Measurements from ENCODE around the gene COMT.
A peak's percentile ranks its signal among the peaks of the same experiment; 100 is the strongest.

Gene COMT

GRCh38 chr22:19958083-19959042, 16.8 kb downstream of the COMT start:
- DNase-seq, result no peak

DNA sequence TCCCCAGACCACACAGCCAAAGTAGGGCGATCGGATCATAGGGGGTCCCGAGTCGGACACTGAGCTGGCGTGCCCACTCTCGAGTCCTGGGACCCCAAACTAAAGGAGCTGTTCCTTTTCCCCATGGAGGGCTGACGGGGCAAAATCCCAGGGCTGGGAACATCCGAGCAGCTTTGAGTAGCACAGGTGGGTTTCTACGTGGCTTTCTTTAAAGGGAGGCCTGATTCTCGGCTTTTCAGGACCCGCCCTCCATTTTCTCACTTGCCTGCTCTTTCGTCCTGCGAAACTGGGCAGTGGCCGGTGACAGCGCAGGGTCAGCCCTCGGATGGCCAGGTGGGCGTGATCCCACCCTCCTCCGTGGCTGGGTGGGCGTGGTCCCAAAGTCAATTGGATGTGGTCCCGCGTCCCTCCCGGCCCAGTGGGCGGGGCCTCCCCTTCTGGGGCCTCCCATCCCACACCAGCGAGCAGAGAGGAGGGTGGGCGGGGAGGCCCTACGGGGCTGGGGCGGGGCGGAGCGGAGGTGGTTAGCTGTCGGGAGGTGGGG, 17.5 kb downstream of the COMT start:
- DNase-seq, result no peak

DNA sequence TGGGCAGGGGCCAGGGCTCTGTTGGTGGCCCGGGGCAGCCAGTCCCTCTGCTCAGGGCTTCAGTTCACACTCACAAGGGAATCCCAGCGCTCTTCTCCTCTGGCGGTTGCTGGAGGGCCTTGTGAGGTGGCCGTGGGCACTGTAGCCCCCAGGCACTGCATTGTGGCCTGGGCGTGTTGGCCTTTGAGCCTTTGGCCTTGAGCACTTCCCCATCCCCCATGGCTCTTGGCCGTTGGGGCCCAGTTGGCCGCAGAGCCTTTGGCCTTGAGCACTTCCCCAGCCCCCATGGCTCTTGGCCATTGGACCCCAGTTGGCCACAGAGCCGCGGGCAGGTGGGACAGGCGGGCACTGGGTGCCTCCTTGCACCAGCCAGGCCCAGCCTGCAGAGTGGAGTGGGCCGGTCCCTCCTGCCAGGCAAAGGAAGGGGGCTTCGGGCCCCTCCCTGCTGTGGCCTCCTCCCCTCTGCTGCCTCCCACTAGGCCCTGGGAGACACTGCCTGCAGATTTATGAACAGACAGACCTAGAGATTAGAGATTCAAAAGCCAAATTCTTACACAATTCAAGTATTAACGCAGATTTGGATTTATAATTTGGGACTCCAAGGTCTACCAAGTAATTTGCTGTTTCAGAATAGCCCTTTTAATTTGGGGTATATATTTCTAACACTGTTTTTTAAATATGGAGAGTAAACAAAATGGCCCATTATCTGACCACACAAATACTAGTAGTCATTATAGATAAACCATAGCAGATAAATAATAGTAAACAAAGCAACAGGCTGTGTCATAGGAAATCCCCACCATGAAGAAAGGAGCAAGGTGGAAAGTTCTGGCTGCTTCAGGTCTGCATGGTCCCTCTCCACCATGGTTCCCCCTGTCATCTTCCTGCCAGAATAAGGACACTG, 18.3 kb downstream of the COMT start:
- DNase-seq, result no peak

DNA sequence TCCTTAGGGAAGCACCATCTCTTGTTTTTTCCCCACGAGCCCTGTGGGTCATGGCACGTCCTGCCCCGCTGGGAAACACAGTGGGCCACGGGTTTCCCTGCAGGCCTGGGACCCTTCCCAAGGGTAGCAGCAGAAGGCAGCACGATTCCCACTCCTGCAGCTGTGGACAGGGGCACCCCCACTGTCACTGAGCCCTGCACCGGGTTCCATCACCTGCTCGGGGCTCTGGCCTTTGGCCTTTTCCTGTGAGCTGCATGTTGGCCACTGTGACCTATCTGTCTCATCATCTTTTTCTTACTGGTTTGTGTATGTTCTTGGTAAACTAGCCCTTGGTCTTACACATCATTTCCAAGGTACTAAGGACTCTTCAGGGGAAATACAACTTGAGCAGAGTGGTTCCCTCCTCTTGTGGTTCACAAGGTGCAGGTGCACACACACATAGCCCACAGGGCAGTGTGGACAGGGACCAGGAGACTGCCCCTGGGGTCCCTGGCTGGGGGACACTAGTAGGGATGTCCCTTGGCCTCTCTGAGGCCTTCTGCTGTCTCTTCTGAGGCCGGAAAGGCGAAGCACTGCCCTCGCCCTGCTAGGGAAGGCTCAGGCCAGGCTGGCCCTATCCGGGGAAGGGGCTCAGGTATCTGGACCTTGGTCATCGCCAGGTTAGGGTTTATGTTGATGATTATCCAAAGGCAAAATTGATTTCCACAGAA, 19.1 kb downstream of the COMT start:
- DNase-seq, result no peak

DNA sequence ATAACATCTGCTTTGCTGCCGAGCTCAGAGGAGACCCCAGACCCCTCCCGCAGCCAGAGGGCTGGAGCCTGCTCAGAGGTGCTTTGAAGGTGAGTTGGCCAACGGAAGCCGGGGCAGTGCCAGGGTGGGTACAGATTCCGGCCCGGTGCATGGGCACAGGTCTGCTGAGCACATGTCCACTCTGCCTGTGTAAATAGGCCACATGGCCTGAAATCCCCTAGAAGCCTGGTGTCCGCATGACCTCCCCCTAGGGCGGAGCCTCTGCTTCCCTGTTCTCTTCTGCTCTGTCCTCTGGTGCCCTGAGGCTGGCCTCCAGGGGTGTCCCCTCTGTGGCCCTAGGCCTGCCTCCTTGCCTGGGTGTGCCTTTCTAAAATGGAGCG, 19.6 kb downstream of the COMT start:
- DNase-seq, result no peak

- DNase-seq, result no peak
Observed at GRCh38 chr22:19961868-19962245, 20.3 kb downstream of the COMT start.

DNA sequence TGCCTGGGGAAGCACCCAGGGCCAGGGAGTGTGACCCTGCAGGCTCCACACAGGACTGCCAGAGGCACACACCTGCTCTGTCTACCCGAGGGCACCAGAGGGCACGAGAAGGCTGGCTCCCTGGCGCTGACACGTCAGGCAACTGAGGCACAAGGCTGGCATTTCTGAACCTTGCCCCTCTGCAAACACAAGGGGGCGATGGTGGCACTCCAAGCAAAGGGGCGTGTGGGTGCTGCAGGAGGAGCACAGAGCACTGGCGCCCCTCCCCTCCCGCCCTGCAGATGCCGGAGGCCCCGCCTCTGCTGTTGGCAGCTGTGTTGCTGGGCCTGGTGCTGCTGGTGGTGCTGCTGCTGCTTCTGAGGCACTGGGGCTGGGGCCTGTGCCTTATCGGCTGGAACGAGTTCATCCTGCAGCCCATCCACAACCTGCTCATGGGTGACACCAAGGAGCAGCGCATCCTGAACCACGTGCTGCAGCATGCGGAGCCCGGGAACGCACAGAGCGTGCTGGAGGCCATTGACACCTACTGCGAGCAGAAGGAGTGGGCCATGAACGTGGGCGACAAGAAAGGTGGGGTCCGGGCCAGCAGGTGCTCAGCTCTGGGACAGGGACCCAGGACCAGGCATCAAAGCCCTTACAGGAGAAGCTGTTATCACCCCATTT, 20.8 kb downstream of the COMT start:
- peak; percentile 45 for DNase-seq

DNA sequence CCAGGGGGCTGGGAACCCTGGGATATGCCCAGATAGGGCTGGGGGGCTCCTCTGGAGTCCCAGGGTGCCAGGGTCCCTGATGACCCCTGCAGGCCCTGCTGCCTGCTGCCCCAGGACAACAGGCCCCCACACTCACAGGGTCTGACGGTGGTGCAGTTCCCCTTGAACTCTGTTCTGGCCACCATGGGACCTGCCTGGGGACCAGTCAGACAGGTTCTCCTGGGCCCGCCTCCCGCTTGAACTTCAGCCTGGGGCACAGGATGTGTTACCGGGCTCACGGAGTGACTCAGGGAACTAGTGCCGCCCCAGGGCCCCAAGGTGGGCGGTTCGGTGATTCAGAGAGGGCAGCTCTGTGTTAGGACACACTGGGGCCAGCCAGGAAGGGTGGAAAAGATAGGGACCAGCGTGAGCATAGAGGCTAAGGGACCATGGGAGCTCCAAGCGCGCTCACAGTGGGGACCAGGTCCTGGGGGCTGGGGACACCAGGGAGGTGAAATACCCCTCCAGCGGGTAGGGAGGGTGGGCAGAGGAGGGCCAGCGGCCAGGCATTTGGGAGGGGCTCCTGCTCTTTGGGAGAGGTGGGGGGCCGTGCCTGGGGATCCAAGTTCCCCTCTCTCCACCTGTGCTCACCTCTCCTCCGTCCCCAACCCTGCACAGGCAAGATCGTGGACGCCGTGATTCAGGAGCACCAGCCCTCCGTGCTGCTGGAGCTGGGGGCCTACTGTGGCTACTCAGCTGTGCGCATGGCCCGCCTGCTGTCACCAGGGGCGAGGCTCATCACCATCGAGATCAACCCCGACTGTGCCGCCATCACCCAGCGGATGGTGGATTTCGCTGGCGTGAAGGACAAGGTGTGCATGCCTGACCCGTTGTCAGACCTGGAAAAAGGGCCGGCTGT, 21.6 kb downstream of the COMT start:
- DNase-seq, result no peak

DNA sequence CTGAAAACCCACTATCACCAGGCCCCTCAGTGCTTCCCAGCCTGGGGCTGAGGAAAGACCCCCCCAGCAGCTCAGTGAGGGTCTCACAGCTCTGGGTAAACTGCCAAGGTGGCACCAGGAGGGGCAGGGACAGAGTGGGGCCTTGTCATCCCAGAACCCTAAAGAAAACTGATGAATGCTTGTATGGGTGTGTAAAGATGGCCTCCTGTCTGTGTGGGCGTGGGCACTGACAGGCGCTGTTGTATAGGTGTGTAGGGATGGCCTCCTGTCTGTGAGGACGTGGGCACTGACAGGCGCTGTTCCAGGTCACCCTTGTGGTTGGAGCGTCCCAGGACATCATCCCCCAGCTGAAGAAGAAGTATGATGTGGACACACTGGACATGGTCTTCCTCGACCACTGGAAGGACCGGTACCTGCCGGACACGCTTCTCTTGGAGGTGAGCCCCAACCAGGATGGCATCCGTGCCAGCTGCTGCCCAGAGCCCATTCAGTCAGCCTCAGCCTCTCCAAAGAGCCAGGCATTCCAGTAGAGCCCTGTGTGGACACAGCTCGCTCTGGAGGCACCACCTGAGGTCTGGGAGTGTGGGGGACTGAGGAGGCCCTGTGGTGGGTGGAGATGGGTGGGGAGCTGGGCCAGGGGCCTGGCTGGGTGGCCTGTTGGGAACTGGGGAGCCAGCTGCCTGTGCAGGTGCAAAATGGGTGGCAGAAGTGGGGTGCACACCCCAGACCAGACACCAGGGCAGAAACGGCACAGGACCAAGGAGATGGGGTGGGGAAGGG, 22.5 kb downstream of the COMT start:
- DNase-seq, result no peak

DNA sequence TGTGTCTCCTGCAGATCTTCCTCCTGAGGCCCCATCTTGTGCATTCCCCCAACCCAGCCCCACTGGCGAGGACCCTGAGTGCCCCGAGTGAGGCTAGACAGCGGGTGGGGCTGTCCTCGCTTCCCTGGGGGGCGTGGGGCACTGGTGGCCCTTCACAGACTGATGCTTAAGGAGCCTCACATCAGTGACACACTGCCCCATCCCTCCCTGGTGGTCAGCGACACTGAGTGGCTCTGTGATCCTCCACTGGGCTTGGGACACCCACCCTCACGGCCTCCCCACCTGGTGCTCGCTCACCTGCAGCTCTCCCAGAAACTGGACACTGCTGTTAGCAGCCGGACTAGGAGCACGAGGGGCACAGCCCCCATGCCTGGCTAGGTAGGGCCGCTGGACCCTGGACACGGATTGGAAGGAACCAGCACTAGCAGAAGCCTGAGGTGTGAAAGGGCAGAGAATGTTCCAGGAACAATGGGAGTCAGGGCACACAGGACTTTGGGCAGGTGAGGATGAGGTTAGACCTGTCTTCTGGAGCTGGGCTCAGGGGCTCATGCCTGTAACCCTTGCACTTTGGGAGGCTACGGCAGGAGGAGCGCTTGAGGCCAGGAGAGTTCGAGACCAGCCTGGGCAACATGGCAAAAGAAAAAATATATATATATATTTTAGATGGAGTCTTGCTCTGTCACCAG, 23.3 kb downstream of the COMT start:
- no peak for DNase-seq

DNA sequence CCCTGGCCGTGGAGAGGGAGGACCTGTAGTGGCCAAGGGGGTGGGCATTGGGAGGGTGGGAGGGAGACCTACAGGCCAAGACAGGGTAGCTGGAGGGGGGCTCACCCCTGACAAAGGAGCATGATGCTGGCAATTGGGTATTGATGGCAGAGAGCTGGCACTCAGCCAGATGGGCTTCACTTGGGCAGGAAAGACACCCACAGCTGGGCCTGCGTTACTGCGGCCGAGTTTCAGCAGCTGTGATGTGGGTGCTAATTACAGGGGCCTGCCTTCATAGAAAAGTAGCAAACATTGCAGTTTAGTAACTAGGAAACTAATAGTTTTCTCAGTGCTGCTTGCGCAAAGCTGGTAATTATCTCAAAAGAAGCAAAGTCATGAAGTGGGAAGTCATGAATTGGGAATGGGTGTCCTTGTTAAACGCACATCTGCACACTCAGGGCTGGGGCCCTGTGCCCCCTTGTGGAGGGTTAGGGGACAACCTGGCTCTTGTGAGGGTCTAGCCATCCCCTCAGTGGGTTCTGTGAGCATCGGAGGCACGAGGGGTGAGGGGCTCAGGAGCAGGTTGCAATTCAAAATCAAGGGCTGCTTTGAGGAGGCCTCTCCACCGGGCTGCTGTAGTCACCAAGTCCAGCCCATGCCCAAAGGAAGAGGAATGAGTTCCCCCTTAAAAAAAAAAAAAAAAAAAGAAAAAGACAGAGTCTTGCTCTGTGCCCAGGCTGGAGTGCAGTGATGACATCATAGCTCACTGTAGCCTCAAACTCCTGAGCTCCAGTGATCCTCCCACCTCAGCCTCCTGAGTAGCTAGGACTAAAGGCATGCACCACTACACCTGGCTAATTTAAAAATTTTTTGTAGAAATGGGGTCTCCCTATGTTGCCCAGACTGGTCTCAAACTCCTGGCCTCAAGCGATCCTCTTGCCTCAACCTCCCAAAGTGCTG, 24.5 kb downstream of the COMT start:
- no peak for DNase-seq

DNA sequence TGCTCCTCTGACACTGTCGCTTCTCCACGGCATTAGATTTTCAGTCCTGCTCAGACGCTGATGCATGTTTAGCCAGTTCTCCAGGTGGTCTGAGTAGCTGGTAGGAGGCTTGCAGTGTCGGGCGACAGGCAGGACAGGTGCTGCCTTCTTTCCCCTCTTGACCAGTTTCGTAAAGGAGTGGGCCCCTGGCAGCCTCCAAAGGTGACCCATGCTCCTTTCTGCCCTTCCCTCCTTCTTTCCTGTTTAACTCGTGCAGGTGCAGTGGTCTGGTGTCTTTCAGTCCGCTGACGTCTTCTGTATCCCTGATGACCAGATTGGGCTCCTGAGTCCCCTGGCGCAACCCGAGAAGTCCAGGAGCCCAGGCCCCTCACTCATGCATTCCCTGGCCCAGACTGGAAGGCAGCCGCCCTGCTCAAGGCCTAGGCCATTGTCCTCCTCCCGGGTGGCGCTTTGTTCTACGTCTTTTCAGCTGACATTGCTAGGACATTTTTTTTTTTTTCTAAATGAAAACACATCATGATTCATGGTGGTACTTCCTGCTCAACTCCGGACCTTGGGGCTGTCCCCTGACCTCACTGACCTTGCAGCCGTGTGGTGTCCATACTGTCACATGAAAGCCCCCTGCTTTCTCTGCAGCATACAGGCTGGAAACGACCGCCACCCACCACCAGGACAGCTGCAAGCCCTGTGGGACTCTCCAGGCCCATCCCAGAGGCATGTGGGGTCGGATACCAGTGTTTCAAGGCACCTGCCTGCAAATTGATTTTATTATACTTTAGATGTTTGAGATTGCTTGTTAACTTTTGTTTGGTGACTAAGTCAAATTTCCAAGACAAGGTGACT, 25.6 kb downstream of the COMT start:
- DNase-seq, result no peak

DNA sequence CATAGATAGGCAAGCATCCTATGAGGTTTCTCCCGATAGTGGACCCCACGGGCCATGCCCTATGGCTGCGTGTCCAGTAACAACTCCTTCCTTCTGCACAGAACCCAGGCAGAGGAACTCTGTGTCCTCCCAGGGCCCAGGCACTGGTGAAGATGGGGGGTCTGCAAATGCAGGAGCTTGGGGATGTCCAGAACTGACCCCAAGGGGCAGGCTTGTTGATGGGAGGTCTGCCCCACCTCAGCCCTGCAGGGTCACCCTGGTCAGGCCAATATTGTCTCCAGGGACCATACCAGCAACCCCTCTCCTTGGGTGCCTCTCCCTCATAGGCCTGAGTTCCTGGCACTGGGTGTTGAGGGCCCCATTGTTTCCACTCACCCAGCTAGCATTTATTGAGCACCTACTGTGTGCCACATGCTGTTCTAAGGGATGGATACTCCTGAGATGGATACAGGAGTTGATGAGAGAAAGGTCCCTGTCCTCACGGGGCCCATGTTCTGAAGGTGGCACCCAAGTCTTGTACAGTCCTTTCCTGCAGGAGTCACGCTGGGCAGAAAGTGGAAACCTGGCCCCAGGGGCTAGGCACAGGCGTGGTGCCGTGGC, 26.4 kb downstream of the COMT start:
- no peak for DNase-seq

- DNase-seq, result no peak
Observed at GRCh38 chr22:19968450-19968891, 26.9 kb downstream of the COMT start.

DNA sequence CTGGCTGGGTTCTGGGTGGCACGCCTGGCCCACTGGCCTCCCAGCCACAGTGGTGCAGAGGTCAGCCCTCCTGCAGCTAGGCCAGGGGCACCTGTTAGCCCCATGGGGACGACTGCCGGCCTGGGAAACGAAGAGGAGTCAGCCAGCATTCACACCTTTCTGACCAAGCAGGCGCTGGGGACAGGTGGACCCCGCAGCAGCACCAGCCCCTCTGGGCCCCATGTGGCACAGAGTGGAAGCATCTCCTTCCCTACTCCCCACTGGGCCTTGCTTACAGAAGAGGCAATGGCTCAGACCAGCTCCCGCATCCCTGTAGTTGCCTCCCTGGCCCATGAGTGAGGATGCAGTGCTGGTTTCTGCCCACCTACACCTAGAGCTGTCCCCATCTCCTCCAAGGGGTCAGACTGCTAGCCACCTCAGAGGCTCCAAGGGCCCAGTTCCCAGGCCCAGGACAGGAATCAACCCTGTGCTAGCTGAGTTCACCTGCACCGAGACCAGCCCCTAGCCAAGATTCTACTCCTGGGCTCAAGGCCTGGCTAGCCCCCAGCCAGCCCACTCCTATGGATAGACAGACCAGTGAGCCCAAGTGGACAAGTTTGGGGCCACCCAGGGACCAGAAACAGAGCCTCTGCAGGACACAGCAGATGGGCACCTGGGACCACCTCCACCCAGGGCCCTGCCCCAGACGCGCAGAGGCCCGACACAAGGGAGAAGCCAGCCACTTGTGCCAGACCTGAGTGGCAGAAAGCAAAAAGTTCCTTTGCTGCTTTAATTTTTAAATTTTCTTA, 27.8 kb downstream of the COMT start:
- DNase-seq, result no peak

DNA sequence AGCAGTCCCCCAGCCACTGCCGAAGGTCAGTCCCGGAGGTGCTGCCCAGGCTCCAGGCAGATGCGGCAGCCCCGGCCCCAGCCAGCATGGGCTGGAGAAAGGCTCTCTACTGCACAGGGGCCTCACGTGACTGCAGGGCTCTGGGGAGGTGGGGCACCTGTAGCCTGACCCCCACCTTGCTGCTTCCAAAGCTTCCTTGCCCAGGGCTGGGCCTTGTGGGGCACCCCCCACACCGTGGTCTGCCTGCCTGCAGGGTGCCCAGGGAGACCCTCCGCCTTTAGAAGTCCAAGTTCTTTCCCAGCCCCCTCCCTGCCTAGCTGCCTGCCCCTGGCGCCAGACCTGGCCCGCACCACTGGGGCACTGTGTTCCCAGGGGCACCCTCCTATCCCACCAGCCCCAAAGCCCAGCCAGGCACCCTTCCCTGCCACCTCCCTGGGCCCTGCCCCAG, 28.5 kb downstream of the COMT start:
- DNase-seq, result no peak

Measured in SHP77 treated with DMSO at 0.1 percent for 48 hours (cell line).